GM13977 (cell line): ENCODE results near the gene DDIAS.
A peak's percentile ranks its signal among the peaks of the same experiment; 100 is the strongest.

Source experiments
- DNase-seq: peaks from one replicate; pipeline ENCODE4 v3.0.0; 2012; ENCODE audit warnings: low spot score
- in situ Hi-C: fragments of 300-500 bp; cut with MboI; formaldehyde crosslinking; loops from one replicate; pipeline ENCODE4 v1.12.0; 2022; ENCODE audit warnings: low sequenced_read_pairs, low pct_unique_long_range_greater_than_20kb, mixed read lengths, inconsistent platforms; ENCODE audit not compliant: unreplicated experiment
- TF ChIP-seq, protein P1 (sequence below): IDR thresholded peaks from 2 replicates; pipeline ENCODE4 v1.5.1; 2012; ENCODE audit warnings: mild to moderate bottlenecking, control low read depth; ENCODE audit not compliant: insufficient read depth; ENCODE audit errors: extremely low read depth, missing control alignments

Gene DDIAS

DNA sequence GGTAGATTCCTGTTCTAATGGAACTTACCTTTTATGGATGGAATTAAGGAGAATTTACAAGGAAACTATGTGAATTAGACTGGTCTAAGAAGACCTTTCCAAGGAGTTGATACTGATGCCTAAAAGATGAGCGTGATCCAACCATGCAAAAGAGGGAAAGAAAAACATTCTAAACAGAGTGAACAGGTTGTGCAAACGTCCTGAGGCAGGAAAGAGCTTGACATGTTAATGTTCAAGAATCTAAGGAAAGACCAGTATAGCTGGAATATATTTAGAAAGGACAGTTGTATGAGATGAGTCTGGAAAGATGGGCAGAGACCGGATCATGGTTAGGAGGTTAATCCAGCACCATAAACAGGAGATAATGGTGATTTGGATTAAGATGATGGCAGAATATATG is 1.3 kb downstream of the DDIAS start:
- in situ Hi-C loops: loop anchor here (10.0 kb wide), 2 partner anchors 172 to 342 kb away; partner anchors contain the start of gene RAB30
- TF ChIP-seq, protein P1, sequence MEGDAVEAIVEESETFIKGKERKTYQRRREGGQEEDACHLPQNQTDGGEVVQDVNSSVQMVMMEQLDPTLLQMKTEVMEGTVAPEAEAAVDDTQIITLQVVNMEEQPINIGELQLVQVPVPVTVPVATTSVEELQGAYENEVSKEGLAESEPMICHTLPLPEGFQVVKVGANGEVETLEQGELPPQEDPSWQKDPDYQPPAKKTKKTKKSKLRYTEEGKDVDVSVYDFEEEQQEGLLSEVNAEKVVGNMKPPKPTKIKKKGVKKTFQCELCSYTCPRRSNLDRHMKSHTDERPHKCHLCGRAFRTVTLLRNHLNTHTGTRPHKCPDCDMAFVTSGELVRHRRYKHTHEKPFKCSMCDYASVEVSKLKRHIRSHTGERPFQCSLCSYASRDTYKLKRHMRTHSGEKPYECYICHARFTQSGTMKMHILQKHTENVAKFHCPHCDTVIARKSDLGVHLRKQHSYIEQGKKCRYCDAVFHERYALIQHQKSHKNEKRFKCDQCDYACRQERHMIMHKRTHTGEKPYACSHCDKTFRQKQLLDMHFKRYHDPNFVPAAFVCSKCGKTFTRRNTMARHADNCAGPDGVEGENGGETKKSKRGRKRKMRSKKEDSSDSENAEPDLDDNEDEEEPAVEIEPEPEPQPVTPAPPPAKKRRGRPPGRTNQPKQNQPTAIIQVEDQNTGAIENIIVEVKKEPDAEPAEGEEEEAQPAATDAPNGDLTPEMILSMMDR: no peak
- DNase-seq: no peak

DNA sequence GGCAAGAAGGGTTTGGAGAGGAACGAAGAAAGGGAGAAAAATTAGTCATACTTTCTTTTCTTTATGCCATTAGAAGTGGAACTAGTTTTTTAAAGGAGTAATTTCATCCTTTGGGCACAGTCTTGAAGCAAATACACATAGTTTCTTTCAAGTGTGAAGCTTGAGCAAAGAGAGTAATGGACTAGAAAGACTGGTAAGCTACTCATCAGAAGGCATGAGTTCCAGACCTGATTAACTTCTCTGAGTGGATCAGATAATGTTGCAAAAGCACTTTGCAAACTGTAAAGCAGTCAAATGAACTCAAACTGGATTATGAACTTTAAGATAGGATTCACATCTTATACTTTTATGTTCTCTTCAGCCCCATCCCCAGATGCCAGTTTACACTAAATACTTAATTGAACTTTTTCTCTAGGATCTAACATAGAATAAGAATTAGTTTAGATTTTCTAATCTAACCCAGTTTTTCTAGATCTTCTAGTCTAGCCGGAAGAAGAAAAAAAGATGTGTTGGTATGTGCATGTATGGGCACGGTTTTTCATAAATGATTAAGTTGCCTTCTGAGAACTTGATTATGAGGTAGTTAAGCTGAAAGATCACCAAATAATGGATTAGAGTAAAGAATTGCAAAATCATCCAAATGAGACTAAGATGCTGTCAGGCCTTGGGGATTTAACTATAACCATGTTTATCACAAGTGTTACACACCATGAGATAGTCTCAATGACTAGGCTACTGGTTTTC is 2.5 kb downstream of the DDIAS start:
- DNase-seq: no peak
- in situ Hi-C loops: loop anchor here (10.0 kb wide), 2 partner anchors 171 to 341 kb away; partner anchors contain the start of gene RAB30
- TF ChIP-seq, protein P1: no peak

DNA sequence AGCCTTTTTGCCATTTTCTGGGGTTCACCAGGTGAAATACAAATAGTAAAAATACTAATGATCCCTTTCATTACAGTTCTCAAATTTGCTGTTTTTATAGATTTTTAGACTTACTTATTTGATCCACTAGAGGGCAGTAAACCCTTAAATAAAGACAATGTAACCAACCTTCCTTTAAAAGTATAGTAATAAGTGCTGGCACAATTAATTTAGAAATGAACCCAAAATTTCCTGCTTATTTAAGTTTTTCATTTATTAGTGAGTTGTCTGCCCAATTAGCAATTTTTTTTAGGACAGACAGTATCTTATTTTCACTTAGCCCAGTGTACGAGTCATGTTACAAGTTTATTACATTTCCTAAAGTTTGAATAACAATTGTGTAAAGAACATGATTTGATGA is 4.7 kb downstream of the DDIAS start:
- TF ChIP-seq, protein P1: peak; percentile 38
- in situ Hi-C loops: loop anchor here (10.0 kb wide), 2 partner anchors 169 to 339 kb away; partner anchors contain the start of gene RAB30
- peak; percentile 13 for DNase-seq

DNA sequence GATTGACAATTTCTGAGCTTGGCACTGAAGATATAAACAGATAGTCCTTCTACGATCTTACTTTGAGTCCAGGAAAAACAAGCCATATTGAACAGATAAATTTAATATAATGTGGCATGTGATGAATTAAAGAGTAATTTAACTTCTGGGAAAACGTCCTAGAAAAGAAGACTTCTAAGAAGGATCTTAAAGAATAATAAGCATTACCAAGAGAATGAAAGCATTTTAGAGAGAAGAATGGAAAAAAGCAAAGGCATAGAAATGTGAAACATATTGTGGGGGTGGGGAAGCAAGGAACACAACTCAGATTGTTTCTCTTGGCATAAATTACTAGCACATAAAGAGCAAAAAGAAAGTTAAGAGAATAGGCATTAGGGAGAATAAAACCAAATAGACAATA is 5.4 kb downstream of the DDIAS start:
- no peak for DNase-seq
- TF ChIP-seq, protein P1: no peak
- in situ Hi-C loops: loop anchor here (10.0 kb wide), 2 partner anchors 168 to 338 kb away; partner anchors contain the start of gene RAB30

DNA sequence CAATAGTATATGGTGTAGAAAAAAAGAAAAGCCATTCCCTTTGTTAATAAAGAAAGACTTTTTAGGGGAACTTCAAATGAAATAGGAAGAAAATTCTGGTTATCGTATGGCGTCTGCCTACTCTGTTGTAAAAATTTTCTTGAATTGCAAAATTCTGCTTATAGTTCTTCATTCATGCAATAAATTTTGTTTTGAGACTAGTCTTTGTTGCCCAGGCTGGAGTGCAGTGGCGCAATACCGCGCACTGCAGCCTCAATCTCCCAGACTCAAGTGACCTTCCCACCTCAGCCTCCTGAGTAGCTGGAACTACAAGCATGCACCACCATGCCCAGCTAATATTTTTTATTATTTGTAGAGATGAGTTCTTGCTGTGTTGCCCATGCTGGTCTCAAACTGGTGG is 5.8 kb downstream of the DDIAS start:
- DNase-seq: no peak
- in situ Hi-C loops: loop anchor here (10.0 kb wide), 2 partner anchors 167 to 337 kb away; partner anchors contain the start of gene RAB30
- TF ChIP-seq, protein P1: no peak

DNA sequence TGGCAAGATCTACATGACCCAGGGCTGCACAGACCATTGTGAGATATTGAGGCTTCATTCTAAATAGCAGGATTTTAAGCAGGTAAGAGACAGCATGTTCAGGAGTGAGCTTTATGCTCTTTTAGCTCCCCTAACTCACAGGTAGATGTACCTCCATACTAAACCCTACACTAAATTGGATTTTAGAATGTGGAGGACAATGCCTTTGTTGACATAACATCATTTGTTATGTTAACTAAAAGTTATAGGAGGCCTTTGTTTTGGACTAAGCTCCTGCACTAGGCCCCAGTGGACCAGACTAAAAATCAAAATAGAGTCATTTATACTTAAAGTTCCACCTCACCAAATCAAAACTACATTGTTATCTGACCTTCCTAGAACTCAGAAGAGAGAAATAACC is 6.8 kb downstream of the DDIAS start:
- in situ Hi-C loops: loop anchor here (10.0 kb wide), 2 partner anchors 166 to 336 kb away; partner anchors contain the start of gene RAB30
- TF ChIP-seq, protein P1: no peak
- DNase-seq: no peak
